22Rv1 (cell line): ENCODE results near the gene PYHIN1.

Experiments
- ZFX ChIP-seq: fragments of 450-650 bp; IDR thresholded peaks from 2 replicates; pipeline ENCODE4 v1.6.1; 2017; ENCODE audit warnings: antibody characterized with exemption, borderline replicate concordance
- TF ChIP-seq, protein P1 (sequence below): fragments of 450-650 bp; IDR thresholded peaks from 2 replicates; pipeline ENCODE4 v1.5.1; 2017; ENCODE audit warnings: mild to moderate bottlenecking

DNA sequence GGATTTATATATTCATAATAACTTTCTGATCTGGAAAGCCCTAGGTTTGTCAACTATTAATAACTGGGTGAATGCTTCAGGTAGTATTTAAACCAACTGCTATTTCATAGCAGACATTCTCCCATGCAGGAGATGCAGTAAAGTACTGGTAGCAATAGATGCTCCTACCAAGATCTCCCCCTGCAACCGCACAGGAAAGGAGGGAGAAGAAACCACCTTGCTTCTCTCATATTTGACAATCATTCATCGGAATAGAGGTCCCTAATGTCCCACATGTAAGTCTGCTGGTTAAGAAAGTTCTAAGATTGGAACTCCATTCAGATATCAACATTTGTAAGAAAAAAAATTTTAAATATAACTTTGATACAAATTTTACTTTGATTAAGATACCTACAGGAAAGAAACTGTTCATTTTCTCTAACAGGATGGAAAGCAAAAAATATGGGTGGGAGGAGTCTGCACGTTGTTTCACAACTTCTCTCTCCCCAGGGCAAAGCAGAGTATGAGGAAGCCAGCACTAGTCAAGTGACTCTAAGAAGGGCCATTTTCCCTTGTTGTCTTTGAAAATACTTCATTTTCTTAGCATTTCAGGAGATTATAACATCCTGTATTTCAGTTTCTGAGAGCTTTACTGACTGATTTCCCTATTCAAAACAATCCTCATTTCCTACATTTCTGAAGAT lies at the start of gene PYHIN1:
- TF ChIP-seq, protein P1, sequence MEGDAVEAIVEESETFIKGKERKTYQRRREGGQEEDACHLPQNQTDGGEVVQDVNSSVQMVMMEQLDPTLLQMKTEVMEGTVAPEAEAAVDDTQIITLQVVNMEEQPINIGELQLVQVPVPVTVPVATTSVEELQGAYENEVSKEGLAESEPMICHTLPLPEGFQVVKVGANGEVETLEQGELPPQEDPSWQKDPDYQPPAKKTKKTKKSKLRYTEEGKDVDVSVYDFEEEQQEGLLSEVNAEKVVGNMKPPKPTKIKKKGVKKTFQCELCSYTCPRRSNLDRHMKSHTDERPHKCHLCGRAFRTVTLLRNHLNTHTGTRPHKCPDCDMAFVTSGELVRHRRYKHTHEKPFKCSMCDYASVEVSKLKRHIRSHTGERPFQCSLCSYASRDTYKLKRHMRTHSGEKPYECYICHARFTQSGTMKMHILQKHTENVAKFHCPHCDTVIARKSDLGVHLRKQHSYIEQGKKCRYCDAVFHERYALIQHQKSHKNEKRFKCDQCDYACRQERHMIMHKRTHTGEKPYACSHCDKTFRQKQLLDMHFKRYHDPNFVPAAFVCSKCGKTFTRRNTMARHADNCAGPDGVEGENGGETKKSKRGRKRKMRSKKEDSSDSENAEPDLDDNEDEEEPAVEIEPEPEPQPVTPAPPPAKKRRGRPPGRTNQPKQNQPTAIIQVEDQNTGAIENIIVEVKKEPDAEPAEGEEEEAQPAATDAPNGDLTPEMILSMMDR: no peak
- TF ChIP-seq ZFX: no peak
